ENCODE data around the gene LCN15.

Gene LCN15

GRCh38 chr9:136807281-136808074 lies 43.2 kb upstream of the LCN15 start, which contains the start of gene RABL6:
Gene RABL6 (plus strand): TSS chr9:136807948. CDS start chr9:136808197, 249 bp downstream.
- H3K36me3 ChIP-seq (ENCODE audit: low read length): peaks cover 14% of the 10 kb centered on the region
- H3K9me2 ChIP-seq (replicated peaks; ENCODE audit: insufficient read depth, low read length): no peaks in the 10 kb centered on the region
- peak within 1 kb of the TSS; percentile 75 for H3K27ac ChIP-seq (ENCODE audit: low read depth, low read length)
- peak within 1 kb of the TSS; percentile 94 for H3K4me3 ChIP-seq (ENCODE audit: insufficient read depth, low read length, poor library complexity, severe bottlenecking)
- peak within 1 kb of the TSS; percentile 88 for H2AFZ ChIP-seq (ENCODE audit: low read depth, low read length, severe bottlenecking)
- TF ChIP-seq EZH2phosphoT487 (conservative IDR thresholded peaks at IDR 0.05; ENCODE audit: low read length) (no peak), CTCF (IDR thresholded peaks at IDR 0.05; ENCODE audit: insufficient read depth, low read length, poor library complexity, severe bottlenecking) (no peak)
- H3K27me3 ChIP-seq (ENCODE audit: low read length): no peaks in the 10 kb centered on the region
- H3K79me2 ChIP-seq (ENCODE audit: insufficient read depth, low read length): peaks cover 51% of the 10 kb centered on the region
- peak within 1 kb of the TSS; percentile 82 for H3K4me2 ChIP-seq (ENCODE audit: low read depth, low read length, poor library complexity, severe bottlenecking)
- peaks cover 3% of the 10 kb centered on the region; the same call in 1 of the 2 replicates for H4K20me1 ChIP-seq (ENCODE audit: low read depth, low read length)
- no peaks in the 10 kb centered on the region for H3F3A ChIP-seq (ENCODE audit: insufficient read depth)
- peak within 1 kb of the TSS; percentile 99 for H3K9ac ChIP-seq (ENCODE audit: low read length)
- H3K9me3 ChIP-seq (ENCODE audit: insufficient read depth, low read length): no peaks in the 10 kb centered on the region

- peak overlapping the region; percentile 94 for H3K4me3 ChIP-seq (ENCODE audit: insufficient read depth, low read length, poor library complexity, severe bottlenecking)
- no peaks in the 10 kb centered on the region for H3K9me3 ChIP-seq (ENCODE audit: insufficient read depth, low read length)
- H3K4me2 ChIP-seq (ENCODE audit: low read depth, low read length, poor library complexity, severe bottlenecking): peak overlapping the region; percentile 74
- peaks cover 14% of the 10 kb centered on the region for H3K36me3 ChIP-seq (ENCODE audit: low read length)
- peaks cover 43% of the 10 kb centered on the region for H3K79me2 ChIP-seq (ENCODE audit: insufficient read depth, low read length)
- peaks cover 3% of the 10 kb centered on the region; the same call in 1 of the 2 replicates for H4K20me1 ChIP-seq (ENCODE audit: low read depth, low read length)
- peak overlapping the region; percentile 99 for H3K9ac ChIP-seq (ENCODE audit: low read length)
- no peaks in the 10 kb centered on the region for H3K27me3 ChIP-seq (ENCODE audit: low read length)
- H3K9me2 ChIP-seq (replicated peaks; ENCODE audit: insufficient read depth, low read length): no peaks in the 10 kb centered on the region
- no peak overlapping the region for H3K27ac ChIP-seq (ENCODE audit: low read depth, low read length)
- TF ChIP-seq CTCF (IDR thresholded peaks at IDR 0.05; ENCODE audit: insufficient read depth, low read length, poor library complexity, severe bottlenecking): no peak
- no peak for TF ChIP-seq EZH2phosphoT487 (conservative IDR thresholded peaks at IDR 0.05; ENCODE audit: low read length)
- no peaks in the 10 kb centered on the region for H3F3A ChIP-seq (ENCODE audit: insufficient read depth)
- H2AFZ ChIP-seq (ENCODE audit: low read depth, low read length, severe bottlenecking): no peak overlapping the region
Observed at GRCh38 chr9:136806631-136807201, 42.4 kb upstream of the LCN15 start.

GRCh38 chr9:136806067-136806466 lies 41.7 kb upstream of the LCN15 start:
- H2AFZ ChIP-seq (ENCODE audit: low read depth, low read length, severe bottlenecking): no peak overlapping the region
- TF ChIP-seq EZH2phosphoT487 (conservative IDR thresholded peaks at IDR 0.05; ENCODE audit: low read length) (no peak), CTCF (IDR thresholded peaks at IDR 0.05; ENCODE audit: insufficient read depth, low read length, poor library complexity, severe bottlenecking) (no peak)
- H4K20me1 ChIP-seq (ENCODE audit: low read depth, low read length): peaks cover 3% of the 10 kb centered on the region; the same call in 1 of the 2 replicates
- peaks cover 37% of the 10 kb centered on the region for H3K79me2 ChIP-seq (ENCODE audit: insufficient read depth, low read length)
- H3K27ac ChIP-seq (ENCODE audit: low read depth, low read length): no peak overlapping the region
- H3K4me2 ChIP-seq (ENCODE audit: low read depth, low read length, poor library complexity, severe bottlenecking): peak overlapping the region; percentile 74
- H3K36me3 ChIP-seq (ENCODE audit: low read length): peaks cover 13% of the 10 kb centered on the region
- H3K4me3 ChIP-seq (ENCODE audit: insufficient read depth, low read length, poor library complexity, severe bottlenecking): no peak overlapping the region
- H3F3A ChIP-seq (ENCODE audit: insufficient read depth): no peaks in the 10 kb centered on the region
- no peaks in the 10 kb centered on the region for H3K9me2 ChIP-seq (replicated peaks; ENCODE audit: insufficient read depth, low read length)
- no peaks in the 10 kb centered on the region for H3K9me3 ChIP-seq (ENCODE audit: insufficient read depth, low read length)
- H3K27me3 ChIP-seq (ENCODE audit: low read length): no peaks in the 10 kb centered on the region
- H3K9ac ChIP-seq (ENCODE audit: low read length): peak overlapping the region; percentile 99
